ENCODE data around the gene ATF2. TPM values are rescaled to one million over a fixed set of nuclear protein-coding genes. Genes with fewer than 3 reads are reported as not detected.

Gene ATF2
- total RNA-seq, 1 donor, result 80.7 TPM

DNA sequence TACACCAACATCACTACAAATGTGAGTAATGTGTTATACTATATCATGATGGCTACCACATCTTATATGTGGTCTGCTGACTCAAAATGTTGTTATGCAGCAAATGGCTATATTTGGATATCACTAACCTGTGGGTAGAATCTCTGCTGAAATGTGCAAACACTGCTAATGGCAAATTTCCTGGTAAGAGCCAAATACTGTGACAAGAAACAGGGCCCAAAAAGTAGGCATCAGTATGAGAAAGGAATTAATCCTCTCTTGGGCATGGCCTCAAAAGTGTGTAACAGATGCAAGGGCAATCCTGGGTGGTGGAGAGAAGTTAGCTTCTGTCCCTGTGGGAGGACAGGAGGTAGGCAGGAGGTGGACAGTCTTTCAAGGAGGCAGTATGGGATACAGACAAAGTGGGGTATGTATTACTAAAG lies 13.3 kb downstream of the ATF2 start:
- Histone ChIP-seq H3K4me1 (ENCODE audit: insufficient read depth, low read length) (peaks cover 15% of the 10 kb centered on the region), H3K27me3 (ENCODE audit: insufficient read depth, low read length) (no peaks in the 10 kb centered on the region), H3K36me3 (ENCODE audit: insufficient read depth, low read length) (peaks cover 2% of the 10 kb centered on the region), H2AFZ (ENCODE audit: low read length) (no peak overlapping the region), H3K4me2 (ENCODE audit: insufficient read depth, low read length) (peak overlapping the region; percentile 15), H3K4me3 (ENCODE audit: insufficient read depth, low read length) (no peak overlapping the region), H3K79me2 (ENCODE audit: insufficient read depth, low read length) (peaks cover 95% of the 10 kb centered on the region), H4K20me1 (ENCODE audit: insufficient read depth, low read length) (peaks cover 41% of the 10 kb centered on the region), H3K9me3 (ENCODE audit: low read depth, low read length) (no peaks in the 10 kb centered on the region), H3K27ac (ENCODE audit: low read depth, low read length) (peak overlapping the region; percentile 25)
- TF ChIP-seq, protein P1, sequence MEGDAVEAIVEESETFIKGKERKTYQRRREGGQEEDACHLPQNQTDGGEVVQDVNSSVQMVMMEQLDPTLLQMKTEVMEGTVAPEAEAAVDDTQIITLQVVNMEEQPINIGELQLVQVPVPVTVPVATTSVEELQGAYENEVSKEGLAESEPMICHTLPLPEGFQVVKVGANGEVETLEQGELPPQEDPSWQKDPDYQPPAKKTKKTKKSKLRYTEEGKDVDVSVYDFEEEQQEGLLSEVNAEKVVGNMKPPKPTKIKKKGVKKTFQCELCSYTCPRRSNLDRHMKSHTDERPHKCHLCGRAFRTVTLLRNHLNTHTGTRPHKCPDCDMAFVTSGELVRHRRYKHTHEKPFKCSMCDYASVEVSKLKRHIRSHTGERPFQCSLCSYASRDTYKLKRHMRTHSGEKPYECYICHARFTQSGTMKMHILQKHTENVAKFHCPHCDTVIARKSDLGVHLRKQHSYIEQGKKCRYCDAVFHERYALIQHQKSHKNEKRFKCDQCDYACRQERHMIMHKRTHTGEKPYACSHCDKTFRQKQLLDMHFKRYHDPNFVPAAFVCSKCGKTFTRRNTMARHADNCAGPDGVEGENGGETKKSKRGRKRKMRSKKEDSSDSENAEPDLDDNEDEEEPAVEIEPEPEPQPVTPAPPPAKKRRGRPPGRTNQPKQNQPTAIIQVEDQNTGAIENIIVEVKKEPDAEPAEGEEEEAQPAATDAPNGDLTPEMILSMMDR (IDR thresholded peaks at IDR 0.05; ENCODE audit: extremely low read depth, low read depth, low read length), result no peak
- peak; percentile 10 for DNase-seq (ENCODE audit: insufficient read length, low spot score, missing footprints)

DNA sequence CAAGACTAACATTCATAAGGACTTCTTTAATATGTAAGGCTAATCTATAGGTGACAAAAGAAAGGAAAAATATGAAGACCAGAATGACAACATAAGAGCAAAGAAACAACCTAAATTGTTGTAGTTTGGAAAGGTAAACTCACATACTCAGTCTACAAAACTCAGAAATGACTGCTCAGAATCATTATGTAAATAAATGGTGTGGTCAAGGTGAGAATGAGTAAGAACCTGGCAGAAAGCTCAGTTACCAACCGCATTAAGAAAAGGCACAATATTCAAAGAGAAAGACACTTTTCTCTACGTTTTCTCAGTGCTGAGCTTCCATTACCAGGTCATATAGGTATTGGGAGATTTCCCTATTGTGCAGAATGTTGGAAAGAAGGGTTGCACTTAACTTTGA lies 15.8 kb downstream of the ATF2 start:
- Histone ChIP-seq H4K20me1 (ENCODE audit: insufficient read depth, low read length) (peaks cover 37% of the 10 kb centered on the region), H3K4me3 (ENCODE audit: insufficient read depth, low read length) (no peak overlapping the region), H3K9me3 (ENCODE audit: low read depth, low read length) (no peaks in the 10 kb centered on the region), H3K4me2 (ENCODE audit: insufficient read depth, low read length) (no peak overlapping the region), H3K27ac (ENCODE audit: low read depth, low read length) (no peak overlapping the region), H3K79me2 (ENCODE audit: insufficient read depth, low read length) (peaks cover 93% of the 10 kb centered on the region), H3K27me3 (ENCODE audit: insufficient read depth, low read length) (no peaks in the 10 kb centered on the region), H3K36me3 (ENCODE audit: insufficient read depth, low read length) (peaks cover 9% of the 10 kb centered on the region), H3K4me1 (ENCODE audit: insufficient read depth, low read length) (peaks cover 27% of the 10 kb centered on the region), H2AFZ (ENCODE audit: low read length) (no peak overlapping the region)
- TF ChIP-seq, protein P1 (IDR thresholded peaks at IDR 0.05; ENCODE audit: extremely low read depth, low read depth, low read length), result no peak
- no peak for DNase-seq (ENCODE audit: insufficient read length, low spot score, missing footprints)

DNA sequence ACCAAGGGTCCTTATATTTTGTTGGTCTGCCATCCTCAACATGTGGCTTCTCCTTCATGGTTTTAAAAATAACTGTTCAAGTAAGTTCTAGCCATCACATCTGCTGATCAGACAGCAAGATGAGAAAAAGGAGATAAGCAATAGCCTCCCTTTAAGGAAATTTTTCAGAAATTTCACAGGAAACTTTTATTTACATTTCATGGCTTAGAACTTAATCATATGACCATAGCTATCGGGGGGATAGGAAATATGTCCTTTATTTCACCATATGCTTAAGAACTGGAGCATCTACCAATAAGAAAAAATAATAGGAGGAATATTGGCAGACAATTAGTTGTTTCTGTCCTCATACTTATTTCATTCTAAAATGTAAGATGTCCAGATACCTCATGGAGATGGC lies 16.2 kb downstream of the ATF2 start:
- Histone ChIP-seq H3K4me2 (ENCODE audit: insufficient read depth, low read length) (no peak overlapping the region), H4K20me1 (ENCODE audit: insufficient read depth, low read length) (peaks cover 36% of the 10 kb centered on the region), H3K36me3 (ENCODE audit: insufficient read depth, low read length) (peaks cover 9% of the 10 kb centered on the region), H3K4me1 (ENCODE audit: insufficient read depth, low read length) (peaks cover 27% of the 10 kb centered on the region), H3K27ac (ENCODE audit: low read depth, low read length) (no peak overlapping the region), H3K79me2 (ENCODE audit: insufficient read depth, low read length) (peaks cover 92% of the 10 kb centered on the region), H3K27me3 (ENCODE audit: insufficient read depth, low read length) (no peaks in the 10 kb centered on the region), H2AFZ (ENCODE audit: low read length) (no peak overlapping the region), H3K4me3 (ENCODE audit: insufficient read depth, low read length) (no peak overlapping the region), H3K9me3 (ENCODE audit: low read depth, low read length) (no peaks in the 10 kb centered on the region)
- no peak for DNase-seq (ENCODE audit: insufficient read length, low spot score, missing footprints)
- TF ChIP-seq, protein P1 (IDR thresholded peaks at IDR 0.05; ENCODE audit: extremely low read depth, low read depth, low read length), result no peak

DNA sequence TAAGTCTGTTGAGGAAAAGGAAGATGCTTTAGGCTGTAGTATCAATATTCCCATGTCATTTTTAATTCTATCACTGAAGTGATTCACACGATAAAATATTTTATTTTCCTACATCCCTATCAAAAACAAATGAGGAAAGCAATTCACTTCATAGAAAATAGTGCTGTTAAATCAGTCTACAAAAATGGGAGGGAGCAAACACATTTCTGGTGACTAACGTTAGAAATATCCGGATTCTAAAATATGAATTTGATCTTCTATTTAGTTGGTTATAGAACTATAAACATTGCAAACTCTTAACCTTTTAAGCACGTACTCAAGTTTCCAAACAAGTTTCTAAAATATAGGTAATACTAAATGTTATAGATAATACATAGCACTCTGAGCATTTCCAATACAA lies 20.8 kb downstream of the ATF2 start:
- Histone ChIP-seq H3K4me1 (ENCODE audit: insufficient read depth, low read length) (peaks cover 15% of the 10 kb centered on the region), H4K20me1 (ENCODE audit: insufficient read depth, low read length) (peaks cover 16% of the 10 kb centered on the region), H2AFZ (ENCODE audit: low read length) (no peak overlapping the region), H3K9me3 (ENCODE audit: low read depth, low read length) (no peaks in the 10 kb centered on the region), H3K27me3 (ENCODE audit: insufficient read depth, low read length) (no peaks in the 10 kb centered on the region), H3K4me2 (ENCODE audit: insufficient read depth, low read length) (no peak overlapping the region), H3K79me2 (ENCODE audit: insufficient read depth, low read length) (peaks cover 92% of the 10 kb centered on the region), H3K27ac (ENCODE audit: low read depth, low read length) (no peak overlapping the region), H3K36me3 (ENCODE audit: insufficient read depth, low read length) (peaks cover 13% of the 10 kb centered on the region), H3K4me3 (ENCODE audit: insufficient read depth, low read length) (no peak overlapping the region)
- TF ChIP-seq, protein P1 (IDR thresholded peaks at IDR 0.05; ENCODE audit: extremely low read depth, low read depth, low read length), result no peak
- DNase-seq (ENCODE audit: insufficient read length, low spot score, missing footprints), result no peak

Measured in osteoblast (primary cell).